Measurements from ENCODE around the gene ATCAY. TPM values are rescaled to one million over a fixed set of nuclear protein-coding genes. Genes with fewer than 3 reads are reported as not detected.

Gene ATCAY
- total and polyA plus RNA-seq, 2 of the 4 experiments (the other 2 are of a cell fraction): 0.31 to 0.36 TPM

DNA sequence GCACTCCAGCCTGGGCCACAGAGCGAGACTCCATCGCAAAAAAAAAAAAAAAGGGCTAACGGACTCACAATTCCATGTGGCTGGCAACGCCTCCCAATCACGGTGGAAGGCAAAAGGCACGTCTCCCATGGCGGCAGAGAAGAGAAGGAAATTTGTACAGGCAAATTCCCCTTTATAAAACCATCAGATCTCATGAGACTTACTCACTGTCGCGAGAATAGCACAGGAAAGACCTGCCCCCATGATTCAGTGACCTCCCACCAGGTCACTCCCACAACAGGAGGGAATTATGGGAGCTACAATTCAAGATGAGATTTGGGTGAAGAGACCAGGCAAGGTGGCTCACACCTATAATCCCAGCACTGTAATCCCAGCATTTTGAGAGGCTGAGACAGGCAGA, 33.7 kb downstream of the ATCAY start:
- ATAC-seq (ENCODE audit: low read depth) (no peak), DNase-seq (no peak)
- H3K4me2 ChIP-seq (ENCODE audit: low read depth, low read length): no peak overlapping the region
- H3K18ac ChIP-seq (ENCODE audit: low read depth, low read length): no peak overlapping the region
- H3K9ac ChIP-seq (ENCODE audit: low read depth, low read length): no peak overlapping the region
- H3K9me3 ChIP-seq (ENCODE audit: control insufficient read depth, insufficient read depth, low read length): peaks cover 5% of the 10 kb centered on the region; the same call in 1 of the 2 replicates
- dilution Hi-C loops (cut with HindIII; ENCODE audit: low sequenced_read_pairs, unreplicated experiment) (no loop called here), in situ Hi-C loops (cut with MboI; ENCODE audit: low sequenced_read_pairs) (no loop called here), intact Hi-C loops (cut with micrococcal nuclease) (no loop called here)
- H4K91ac ChIP-seq (ENCODE audit: insufficient read depth, low read depth, low read length): no peak overlapping the region
- H3K4me1 ChIP-seq (ENCODE audit: control insufficient read depth, insufficient read depth, low read length): no peaks in the 10 kb centered on the region
- H2AK9ac ChIP-seq (replicated peaks; ENCODE audit: low read depth, low read length, poor library complexity): no peak overlapping the region
- H3K36me3 ChIP-seq (ENCODE audit: control insufficient read depth, insufficient read depth, low read length): no peaks in the 10 kb centered on the region
- no peaks in the 10 kb centered on the region for H4K20me1 ChIP-seq (ENCODE audit: insufficient read depth, low read length)
- ChIA-PET CTCF (no interaction called here), POLR2A (ENCODE audit: unreplicated experiment) (no interaction called here)
- H3K56ac ChIP-seq (ENCODE audit: extremely low read depth, insufficient read depth, low read length): no peak overlapping the region
- no peak overlapping the region for H4K8ac ChIP-seq (ENCODE audit: low read depth in 2 of 2, low read length in 2 of 2)
- H2BK120ac ChIP-seq (ENCODE audit: low read depth, low read length): no peak overlapping the region
- no CpG with 5 or more reads among the region's 9 CpGs for WGBS, 2 experiments (ENCODE audit: extremely low coverage in 2 of 2, insufficient read length in 1 of 2)
- no peak overlapping the region for H4K5ac ChIP-seq (ENCODE audit: low read depth, low read length)
- H3K14ac ChIP-seq (replicated peaks; ENCODE audit: low read depth, low read length): no peak overlapping the region
- no peak overlapping the region for H2AK5ac ChIP-seq (ENCODE audit: low read depth, low read length)
- TF ChIP-seq FOS (IDR thresholded peaks at IDR 0.05; ENCODE audit: low read depth, low read length) (no peak), MAFK (IDR thresholded peaks at IDR 0.05; ENCODE audit: low read depth, low read length) (no peak)
- H2BK15ac ChIP-seq (ENCODE audit: low read depth, low read length): no peak overlapping the region
- H3K4ac ChIP-seq (ENCODE audit: low read depth, low read length): no peak overlapping the region
- no peaks in the 10 kb centered on the region for H3K9me1 ChIP-seq (ENCODE audit: insufficient read depth, low read length)
- H2BK5ac ChIP-seq (ENCODE audit: low read depth, low read length, poor library complexity, severe bottlenecking): no peak overlapping the region
- H2AFZ ChIP-seq (replicated peaks; ENCODE audit: low read length, poor library complexity): no peak overlapping the region
- no peaks in the 10 kb centered on the region for H3K79me1 ChIP-seq (ENCODE audit: low read depth in 1 of 2, low read length in 2 of 2)
- no peak overlapping the region for H3K23ac ChIP-seq (ENCODE audit: low read depth, low read length)
- no TSS peak for BruUV-seq (replicated peaks)
- H2BK20ac ChIP-seq (ENCODE audit: low read depth, low read length): no peak overlapping the region
- H3K27ac ChIP-seq (ENCODE audit: insufficient read depth, low read length): no peak overlapping the region
- no peak overlapping the region for H3K4me3 ChIP-seq (ENCODE audit: insufficient read depth, low read depth, low read length)
- H3K27me3 ChIP-seq (ENCODE audit: control insufficient read depth, insufficient read depth, low read length): no peaks in the 10 kb centered on the region; the same call in none of the 2 replicates
